Parathyroid adenoma (tissue), 2 donors: ENCODE measurements around the gene NODAL.
A peak's percentile ranks its signal among the peaks of the same experiment; 100 is the strongest.

Experiments
- H2AFZ ChIP-seq: fragments of 300-600 bp; sonication (generic); one replicate; pipeline ENCODE4 v1.7.0; 2017; ENCODE audit warnings: antibody characterized with exemption, mild to moderate bottlenecking
- H3K27ac ChIP-seq: fragments of 300-600 bp; sonication (generic); one replicate; pipeline ENCODE4 v1.7.0; 2017
- H3K27me3 ChIP-seq: fragments of 300-600 bp; sonication (generic); one replicate; pipeline ENCODE4 v1.7.0; 2017; ENCODE audit warnings: low read length; ENCODE audit not compliant: control insufficient read depth, insufficient read depth
- H3K36me3 ChIP-seq: fragments of 300-600 bp; sonication (generic); one replicate; pipeline ENCODE4 v1.7.0; 2017; ENCODE audit warnings: low read length; ENCODE audit not compliant: control insufficient read depth, insufficient read depth
- H3K4me1 ChIP-seq: fragments of 300-600 bp; sonication (generic); one replicate; pipeline ENCODE4 v1.7.0; 2017; ENCODE audit warnings: control low read depth
- H3K4me2 ChIP-seq: fragments of 300-600 bp; sonication (generic); one replicate; pipeline ENCODE4 v1.7.0; 2017; ENCODE audit warnings: low read length
- H3K4me3 ChIP-seq: fragments of 300-600 bp; sonication (generic); one replicate; pipeline ENCODE4 v1.7.0; 2017; ENCODE audit warnings: low read depth, low read length
- H3K79me2 ChIP-seq: fragments of 300-600 bp; sonication (generic); one replicate; pipeline ENCODE4 v1.7.0; 2017; ENCODE audit warnings: control low read depth
- H3K9ac ChIP-seq: fragments of 300-600 bp; sonication (generic); one replicate; pipeline ENCODE4 v1.7.0; 2017; ENCODE audit warnings: mild to moderate bottlenecking
- H3K9me3 ChIP-seq: fragments of 300-600 bp; sonication (generic); one replicate; pipeline ENCODE4 v1.7.0; 2017; ENCODE audit warnings: low read length; ENCODE audit not compliant: control insufficient read depth
- CTCF ChIP-seq: fragments of 300-600 bp; sonication (generic); IDR thresholded peaks from one replicate; pipeline ENCODE4 v1.7.0; 2017; ENCODE audit warnings: antibody characterized with exemption, mild to moderate bottlenecking
- donor health status: primary hyperparathyroidism.

NODAL gene

GRCh38 chr10:70405037-70405824 lies 36.2 kb downstream of the NODAL start:
- peak overlapping the region; percentile 69 for H3K4me3 ChIP-seq
- H3K9me3 ChIP-seq: no peaks in the 10 kb centered on the region
- peak overlapping the region; percentile 79 for H3K4me2 ChIP-seq
- peak overlapping the region; percentile 90 for H3K9ac ChIP-seq
- H3K27ac ChIP-seq: peak overlapping the region; percentile 94
- H3K27me3 ChIP-seq: no peaks in the 10 kb centered on the region
- peaks cover 13% of the 10 kb centered on the region for H3K4me1 ChIP-seq
- H2AFZ ChIP-seq: peak overlapping the region; percentile 89
- peaks cover 23% of the 10 kb centered on the region for H3K79me2 ChIP-seq
- no peak for TF ChIP-seq CTCF
- H3K36me3 ChIP-seq: no peaks in the 10 kb centered on the region

- Histone ChIP-seq H3K27ac (peak overlapping the region; percentile 94), H3K9ac (peak overlapping the region; percentile 90), H3K36me3 (no peaks in the 10 kb centered on the region), H3K27me3 (no peaks in the 10 kb centered on the region), H3K4me2 (peak overlapping the region; percentile 79), H3K9me3 (no peaks in the 10 kb centered on the region), H3K4me3 (peak overlapping the region; percentile 69), H3K79me2 (peaks cover 19% of the 10 kb centered on the region), H2AFZ (peak overlapping the region; percentile 89), H3K4me1 (peaks cover 13% of the 10 kb centered on the region)
- no peak for TF ChIP-seq CTCF
These were observed 36.8 kb downstream of the NODAL start for GRCh38 chr10:70404787-70405036.

- H3K79me2 ChIP-seq: peaks cover 17% of the 10 kb centered on the region
- peak within 1 kb of the TSS; percentile 69 for H3K4me3 ChIP-seq
- peak; percentile 4 for TF ChIP-seq CTCF
- no peaks in the 10 kb centered on the region for H3K36me3 ChIP-seq
- peak within 1 kb of the TSS; percentile 94 for H3K27ac ChIP-seq
- no peaks in the 10 kb centered on the region for H3K27me3 ChIP-seq
- H3K9me3 ChIP-seq: no peaks in the 10 kb centered on the region
- peak within 1 kb of the TSS; percentile 79 for H3K4me2 ChIP-seq
- H3K4me1 ChIP-seq: peaks cover 13% of the 10 kb centered on the region
- H3K9ac ChIP-seq: peak within 1 kb of the TSS; percentile 90
- peak within 1 kb of the TSS; percentile 89 for H2AFZ ChIP-seq
These were observed 37.3 kb downstream of the NODAL start, which contains the start of gene EIF4EBP2 for GRCh38 chr10:70404036-70404786. Gene EIF4EBP2, plus strand, starts transcription at chr10:70404145. Its CDS starts 257 bp downstream, at chr10:70404402.

- no peaks in the 10 kb centered on the region for H3K27me3 ChIP-seq
- peaks cover 13% of the 10 kb centered on the region for H3K4me1 ChIP-seq
- H3K79me2 ChIP-seq: peaks cover 14% of the 10 kb centered on the region
- no peaks in the 10 kb centered on the region for H3K9me3 ChIP-seq
- H3K27ac ChIP-seq: peak overlapping the region; percentile 94
- H3K36me3 ChIP-seq: no peaks in the 10 kb centered on the region
- no peak for TF ChIP-seq CTCF
- H3K4me3 ChIP-seq: peak overlapping the region; percentile 34
- peak overlapping the region; percentile 52 for H3K4me2 ChIP-seq
- H2AFZ ChIP-seq: peak overlapping the region; percentile 89
- H3K9ac ChIP-seq: peak overlapping the region; percentile 90
These were observed 37.9 kb downstream of the NODAL start for GRCh38 chr10:70403483-70404035.
